Measurements from ENCODE around the gene VASN.

DNA sequence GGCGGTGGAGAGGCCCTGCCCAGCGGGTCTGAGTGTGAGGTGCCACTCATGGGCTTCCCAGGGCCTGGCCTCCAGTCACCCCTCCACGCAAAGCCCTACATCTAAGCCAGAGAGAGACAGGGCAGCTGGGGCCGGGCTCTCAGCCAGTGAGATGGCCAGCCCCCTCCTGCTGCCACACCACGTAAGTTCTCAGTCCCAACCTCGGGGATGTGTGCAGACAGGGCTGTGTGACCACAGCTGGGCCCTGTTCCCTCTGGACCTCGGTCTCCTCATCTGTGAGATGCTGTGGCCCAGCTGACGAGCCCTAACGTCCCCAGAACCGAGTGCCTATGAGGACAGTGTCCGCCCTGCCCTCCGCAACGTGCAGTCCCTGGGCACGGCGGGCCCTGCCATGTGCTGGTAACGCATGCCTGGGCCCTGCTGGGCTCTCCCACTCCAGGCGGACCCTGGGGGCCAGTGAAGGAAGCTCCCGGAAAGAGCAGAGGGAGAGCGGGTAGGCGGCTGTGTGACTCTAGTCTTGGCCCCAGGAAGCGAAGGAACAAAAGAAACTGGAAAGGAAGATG is 11.2 kb downstream of the VASN start:
- TF ChIP-seq, protein P1, sequence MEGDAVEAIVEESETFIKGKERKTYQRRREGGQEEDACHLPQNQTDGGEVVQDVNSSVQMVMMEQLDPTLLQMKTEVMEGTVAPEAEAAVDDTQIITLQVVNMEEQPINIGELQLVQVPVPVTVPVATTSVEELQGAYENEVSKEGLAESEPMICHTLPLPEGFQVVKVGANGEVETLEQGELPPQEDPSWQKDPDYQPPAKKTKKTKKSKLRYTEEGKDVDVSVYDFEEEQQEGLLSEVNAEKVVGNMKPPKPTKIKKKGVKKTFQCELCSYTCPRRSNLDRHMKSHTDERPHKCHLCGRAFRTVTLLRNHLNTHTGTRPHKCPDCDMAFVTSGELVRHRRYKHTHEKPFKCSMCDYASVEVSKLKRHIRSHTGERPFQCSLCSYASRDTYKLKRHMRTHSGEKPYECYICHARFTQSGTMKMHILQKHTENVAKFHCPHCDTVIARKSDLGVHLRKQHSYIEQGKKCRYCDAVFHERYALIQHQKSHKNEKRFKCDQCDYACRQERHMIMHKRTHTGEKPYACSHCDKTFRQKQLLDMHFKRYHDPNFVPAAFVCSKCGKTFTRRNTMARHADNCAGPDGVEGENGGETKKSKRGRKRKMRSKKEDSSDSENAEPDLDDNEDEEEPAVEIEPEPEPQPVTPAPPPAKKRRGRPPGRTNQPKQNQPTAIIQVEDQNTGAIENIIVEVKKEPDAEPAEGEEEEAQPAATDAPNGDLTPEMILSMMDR (IDR thresholded peaks at IDR 0.05): no peak
- TF ChIP-seq POLR2A (IDR thresholded peaks at IDR 0.05): no peak
